H9 (cell line): ENCODE results near the gene TMOD4. TPM values are rescaled to one million over a fixed set of nuclear protein-coding genes. Genes with fewer than 3 reads are reported as not detected.

Experiments
- DNase-seq: peaks from one replicate; pipeline ENCODE4 v3.0.0-alpha.2; 2017
- H2AFZ ChIP-seq: one replicate; pipeline ENCODE4 v1.6.1; 2013; ENCODE audit warnings: mild to moderate bottlenecking, low read length, control low read depth, moderate library complexity
- H2AK5ac ChIP-seq: 2 replicates; pipeline ENCODE4 v1.6.1; 2013; ENCODE audit warnings: low read length, control low read depth, mixed read lengths; ENCODE audit not compliant: insufficient read length
- H2BK120ac ChIP-seq: one replicate; pipeline ENCODE4 v1.6.1; 2013; ENCODE audit warnings: low read depth, mild to moderate bottlenecking, low read length, control low read depth, inconsistent platforms; ENCODE audit not compliant: poor library complexity, severe bottlenecking
- H2BK12ac ChIP-seq: 2 replicates; pipeline ENCODE4 v1.6.1; 2013; ENCODE audit warnings: low read length, control low read depth, mixed read lengths, low read depth; ENCODE audit not compliant: insufficient read length
- H2BK15ac ChIP-seq: 2 replicates; pipeline ENCODE4 v1.6.1; 2013; ENCODE audit warnings: low read depth, low read length, control low read depth
- H2BK20ac ChIP-seq: one replicate; pipeline ENCODE4 v1.6.1; 2013; ENCODE audit warnings: low read depth, mild to moderate bottlenecking, low read length, control low read depth, inconsistent platforms; ENCODE audit not compliant: poor library complexity, severe bottlenecking
- H2BK5ac ChIP-seq: 2 replicates; pipeline ENCODE4 v1.6.1; 2013; ENCODE audit warnings: low read length, control low read depth, mixed read lengths; ENCODE audit not compliant: insufficient read length
- H3K14ac ChIP-seq: 2 replicates; pipeline ENCODE4 v1.6.1; 2013; ENCODE audit warnings: low read length, control low read depth; ENCODE audit not compliant: insufficient read depth
- H3K18ac ChIP-seq: 2 replicates; pipeline ENCODE4 v1.6.1; 2013; ENCODE audit warnings: low read depth, mild to moderate bottlenecking, mixed read lengths, low read length, control low read depth; ENCODE audit not compliant: insufficient read length
- H3K23ac ChIP-seq: 2 replicates; pipeline ENCODE4 v1.6.1; 2013; ENCODE audit warnings: low read length, control low read depth, mixed read lengths, low read depth; ENCODE audit not compliant: insufficient read length
- H3K23me2 ChIP-seq: 2 replicates; pipeline ENCODE4 v1.6.1; 2013; ENCODE audit warnings: low read depth, mild to moderate bottlenecking, mixed read lengths, low read length, control low read depth; ENCODE audit not compliant: insufficient read length, poor library complexity, severe bottlenecking
- H3K27ac ChIP-seq: 2 replicates; pipeline ENCODE4 v1.5.1; 2013; ENCODE audit warnings: low read length, control low read depth, mixed read lengths, low read depth; ENCODE audit not compliant: insufficient read length
- H3K27me3 ChIP-seq: 2 replicates; pipeline ENCODE4 v1.6.1; 2013; ENCODE audit warnings: low read length, control low read depth, inconsistent platforms; ENCODE audit not compliant: insufficient read depth
- H3K4ac ChIP-seq: 2 replicates; pipeline ENCODE4 v1.6.1; 2013; ENCODE audit warnings: low read depth, mild to moderate bottlenecking, control low read depth, inconsistent platforms, low read length, moderate library complexity
- H3K4me1 ChIP-seq: 2 replicates; pipeline ENCODE4 v1.6.1; 2013; ENCODE audit warnings: low read length, control low read depth, inconsistent platforms; ENCODE audit not compliant: insufficient read depth
- H3K4me2 ChIP-seq: 2 replicates; pipeline ENCODE4 v1.6.1; 2013; ENCODE audit warnings: low read length, control low read depth, mixed read lengths; ENCODE audit not compliant: insufficient read length, insufficient read depth
- H3K56ac ChIP-seq: 2 replicates; pipeline ENCODE4 v1.6.1; 2013; ENCODE audit warnings: low read depth, mild to moderate bottlenecking, mixed read lengths, low read length, control low read depth; ENCODE audit not compliant: insufficient read length
- H3K79me1 ChIP-seq: 2 replicates; pipeline ENCODE4 v1.6.1; 2013; ENCODE audit warnings: low read depth, mild to moderate bottlenecking, moderate library complexity, low read length, control low read depth, inconsistent platforms; ENCODE audit not compliant: insufficient read depth, poor library complexity, severe bottlenecking
- H3K79me2 ChIP-seq: 2 replicates; pipeline ENCODE4 v1.6.1; 2013; ENCODE audit warnings: low read length, control low read depth, inconsistent platforms; ENCODE audit not compliant: insufficient read depth
- H3K9ac ChIP-seq: 2 replicates; pipeline ENCODE4 v1.6.1; 2013; ENCODE audit warnings: low read length, control low read depth, mixed read lengths; ENCODE audit not compliant: insufficient read length; ENCODE audit errors: extremely low read depth
- H3K9me3 ChIP-seq: one replicate; pipeline ENCODE4 v1.6.1; 2013; ENCODE audit warnings: low read depth, low read length, inconsistent platforms; ENCODE audit not compliant: control insufficient read depth
- H3T11ph ChIP-seq: one replicate; pipeline ENCODE4 v1.6.1; 2013; ENCODE audit warnings: mild to moderate bottlenecking, low read length, control low read depth, inconsistent platforms
- H4K20me1 ChIP-seq: one replicate; pipeline ENCODE4 v1.6.1; 2013; ENCODE audit not compliant: control insufficient read depth, insufficient read length, insufficient read depth
- H4K5ac ChIP-seq: 2 replicates; pipeline ENCODE4 v1.6.1; 2013; ENCODE audit warnings: low read depth, mild to moderate bottlenecking, mixed read lengths, low read length, control low read depth; ENCODE audit not compliant: insufficient read length
- H4K8ac ChIP-seq: replicated peaks from 2 replicates; pipeline ENCODE4 v1.6.1; 2013; ENCODE audit warnings: low read length, control low read depth, mixed read lengths, low read depth; ENCODE audit not compliant: insufficient read length
- H4K91ac ChIP-seq: 2 replicates; pipeline ENCODE4 v1.6.1; 2013; ENCODE audit warnings: low read depth, mild to moderate bottlenecking, moderate library complexity, mixed read lengths, low read length, control low read depth; ENCODE audit not compliant: insufficient read length
- H3K27ac Mint-ChIP-seq, 3 experiments: 2 replicates in 2 of 3; 3 replicates in 1 of 3; pipeline ENCODE4 v1.8.0; 2020 to 2021; ENCODE audit warnings: mixed read lengths in 3 of 3, mild to moderate bottlenecking in 1 of 3, moderate library complexity in 1 of 3
- H3K27me3 Mint-ChIP-seq: 2 replicates; pipeline ENCODE4 v1.8.0; 2021; ENCODE audit warnings: low read depth, mild to moderate bottlenecking, moderate library complexity, mixed read lengths
- H3K36me3 Mint-ChIP-seq, 3 experiments: 2 replicates in 2 of 3; 3 replicates in 1 of 3; pipeline ENCODE4 v1.8.0; 2020 to 2021; ENCODE audit warnings: low read depth in 3 of 3, mixed read lengths in 3 of 3; ENCODE audit not compliant: insufficient read depth in 1 of 3
- H3K4me1 Mint-ChIP-seq, 2 experiments: 2 replicates each; pipeline ENCODE4 v1.8.0; 2020; ENCODE audit warnings: mixed read lengths in 2 of 2
- H3K4me3 Mint-ChIP-seq, 2 experiments: 2 replicates in 1 of 2; 3 replicates in 1 of 2; pipeline ENCODE4 v1.8.0; 2020 to 2021; ENCODE audit warnings: mild to moderate bottlenecking in 2 of 2, mixed read lengths in 2 of 2, moderate library complexity in 1 of 2
- H3K9me3 Mint-ChIP-seq, 2 experiments: 2 replicates in 1 of 2; 3 replicates in 1 of 2; pipeline ENCODE4 v1.8.0; 2020; ENCODE audit warnings: mild to moderate bottlenecking in 2 of 2, mixed read lengths in 2 of 2, moderate library complexity in 1 of 2
- CTCF ChIP-seq: fragments of 200-600 bp; sonication (generic); conservative IDR thresholded peaks from 3 replicates; pipeline ENCODE4 v1.8.0; 2021; ENCODE audit warnings: antibody characterized with exemption, mild to moderate bottlenecking
- WGBS: extraction: QIAGEN DNeasy Blood & Tissue Kit; methylation state at CpG from one replicate; pipeline ENCODE4 v1.1.7; 2013; ENCODE audit warnings: missing lambda C conversion rate, low lambda C conversion rate, mixed read lengths; ENCODE audit not compliant: insufficient read length; ENCODE audit errors: extremely low coverage; 5-methylcytosine and 5-hydroxymethylcytosine counted together
- total RNA-seq: library from RNA; stranded (reverse); gene quantifications from 2 replicates; pipeline ENCODE4 v1.2.1, GENCODE V29; 2021

The TMOD4 gene
- total RNA-seq, 1 experiment from 2014 or later, result 0.42 TPM

GRCh38 chr1:151175041-151175741 lies 590 bp downstream of the TMOD4 start:
- H3K9me3 Mint-ChIP-seq, result no peaks in the 10 kb centered on the region
- no peak overlapping the region for H3K14ac ChIP-seq
- H3K4me1 ChIP-seq, result no peaks in the 10 kb centered on the region
- H4K91ac ChIP-seq, result no peak overlapping the region
- no peaks in the 10 kb centered on the region for H4K20me1 ChIP-seq
- H2BK15ac ChIP-seq, result no peak overlapping the region
- peaks cover 2 to 3% of the 10 kb centered on the region in 2 experiments for H3K4me1 Mint-ChIP-seq
- no peak overlapping the region for H2AK5ac ChIP-seq
- no peak overlapping the region for H3K9ac ChIP-seq
- H3K27me3 Mint-ChIP-seq, result no peaks in the 10 kb centered on the region
- no peaks in the 10 kb centered on the region for H3K23me2 ChIP-seq
- no peak overlapping the region for H3K4me2 ChIP-seq
- no CpG with 5 or more reads among the region's 6 CpGs for WGBS
- H3K4ac ChIP-seq, result no peak overlapping the region
- no peak overlapping the region for H2BK5ac ChIP-seq
- H3K36me3 Mint-ChIP-seq, result peaks cover 29 to 55% (median 47%) of the 10 kb centered on the region in 3 experiments; a peak in 6 of 7 replicates
- no peak overlapping the region for H3K27ac ChIP-seq
- no peak overlapping the region for H2BK120ac ChIP-seq
- H2BK12ac ChIP-seq, result no peak overlapping the region
- H4K5ac ChIP-seq, result no peak overlapping the region
- no peak overlapping the region for H3K56ac ChIP-seq
- H3K18ac ChIP-seq, result no peak overlapping the region
- H3K27ac Mint-ChIP-seq, result peak overlapping the region in 2 of 3 experiments; percentile 28 to 60; a peak in 2 of 7 replicates
- H3K4me3 Mint-ChIP-seq, result no peak overlapping the region
- DNase-seq, result no peak
- H2BK20ac ChIP-seq, result no peak overlapping the region
- no peaks in the 10 kb centered on the region for H3K79me2 ChIP-seq
- H3K9me3 ChIP-seq, result no peaks in the 10 kb centered on the region
- no peak overlapping the region for H2AFZ ChIP-seq
- TF ChIP-seq CTCF, result no peak
- H3K23ac ChIP-seq, result no peak overlapping the region
- no peak overlapping the region for H3T11ph ChIP-seq
- H3K79me1 ChIP-seq, result no peaks in the 10 kb centered on the region
- no peaks in the 10 kb centered on the region for H3K27me3 ChIP-seq
- H4K8ac ChIP-seq, result no peak overlapping the region
